Cardiac muscle cell (in vitro differentiated cells and primary cell): ENCODE data around the gene HMGCR. TPM values are rescaled to one million over a fixed set of nuclear protein-coding genes. Genes with fewer than 3 reads are reported as not detected.

ENCODE experiments used
- DNase-seq, 2 donors: peaks; one replicate each; pipeline versions ENCODE4 v3.0.0 to v3.0.0-alpha.2; 2010 to 2017; ENCODE audit warnings: low read depth in 1 of 2, low spot score in 1 of 2
- H3K27ac ChIP-seq: fragments of 200-600 bp; sonication (generic); 2 replicates; pipeline ENCODE4 v1.5.1; 2016
- H3K27me3 ChIP-seq: fragments of 200-600 bp; sonication (generic); 2 replicates; pipeline ENCODE4 v1.6.0; 2016; ENCODE audit warnings: control low read depth
- H3K36me3 ChIP-seq: fragments of 200-600 bp; sonication (generic); 2 replicates; pipeline ENCODE4 v1.5.1; 2016; ENCODE audit warnings: control low read depth
- H3K4me1 ChIP-seq: fragments of 200-600 bp; sonication (generic); 2 replicates; pipeline ENCODE4 v1.8.1; 2017; ENCODE audit warnings: low read depth, mild to moderate bottlenecking, mixed run types
- H3K4me3 ChIP-seq: fragments of 200-600 bp; sonication (generic); 2 replicates; pipeline ENCODE4 v1.5.1; 2016; ENCODE audit warnings: mild to moderate bottlenecking
- H3K9me3 ChIP-seq: fragments of 200-600 bp; sonication (generic); 2 replicates; pipeline ENCODE4 v1.5.1; 2017; ENCODE audit warnings: low read depth, mild to moderate bottlenecking, control low read depth
- CTCF ChIP-seq: IDR thresholded peaks from 2 replicates; pipeline ENCODE4 v1.5.1; 2012; ENCODE audit warnings: low read depth, mild to moderate bottlenecking, low read length
- polyA plus RNA-seq: library from polyadenylated mRNA; unstranded; fragments of >200 nt; fragmentation: Nextera tagmentation; extraction: Ambion mirVana; gene quantifications from 2 replicates; pipeline ENCODE4 v1.2.1, GENCODE V29; 2016
- total RNA-seq: library from RNA; depleted of rRNA; stranded (reverse); fragments of >200 nt; gene quantifications from 2 replicates; pipeline ENCODE4 v1.2.3, GENCODE V29; 2016

The HMGCR gene
- total and polyA plus RNA-seq, 2 experiments from 2014 or later = 34.0 to 68.9 TPM

GRCh38 chr5:75365740-75366139, 28.7 kb downstream of the HMGCR start:
- no peaks in the 10 kb centered on the region for H3K27me3 ChIP-seq
- no peak overlapping the region for H3K4me3 ChIP-seq
- no peaks in the 10 kb centered on the region for H3K4me1 ChIP-seq
- H3K9me3 ChIP-seq = no peaks in the 10 kb centered on the region
- TF ChIP-seq CTCF = no peak
- H3K36me3 ChIP-seq = peaks cover 13% of the 10 kb centered on the region
- no peak for DNase-seq
- no peak overlapping the region for H3K27ac ChIP-seq

GRCh38 chr5:75366787-75367186, 29.8 kb downstream of the HMGCR start:
- H3K4me3 ChIP-seq = no peak overlapping the region
- H3K36me3 ChIP-seq = peaks cover 3% of the 10 kb centered on the region
- H3K9me3 ChIP-seq = no peaks in the 10 kb centered on the region
- no peaks in the 10 kb centered on the region for H3K4me1 ChIP-seq
- no peak for TF ChIP-seq CTCF
- no peak for DNase-seq
- H3K27ac ChIP-seq = no peak overlapping the region
- no peaks in the 10 kb centered on the region for H3K27me3 ChIP-seq

- no peak for TF ChIP-seq CTCF
- Histone ChIP-seq H3K27ac (no peak overlapping the region), H3K4me3 (no peak overlapping the region), H3K4me1 (no peaks in the 10 kb centered on the region), H3K36me3 (no peaks in the 10 kb centered on the region), H3K27me3 (no peaks in the 10 kb centered on the region), H3K9me3 (no peaks in the 10 kb centered on the region)
- DNase-seq = no peak
Observed at GRCh38 chr5:75367401-75367800, 30.4 kb downstream of the HMGCR start.

- Histone ChIP-seq H3K36me3 (no peaks in the 10 kb centered on the region), H3K9me3 (no peaks in the 10 kb centered on the region), H3K4me3 (no peak overlapping the region), H3K27me3 (no peaks in the 10 kb centered on the region), H3K27ac (no peak overlapping the region), H3K4me1 (no peaks in the 10 kb centered on the region)
- TF ChIP-seq CTCF = no peak
- DNase-seq = peak in 1 of 2 donors; percentile 57
Observed at GRCh38 chr5:75368391-75368790, 31.4 kb downstream of the HMGCR start.

GRCh38 chr5:75373862-75374261, 36.8 kb downstream of the HMGCR start:
- H3K4me3 ChIP-seq = no peak overlapping the region
- TF ChIP-seq CTCF = no peak
- no peaks in the 10 kb centered on the region for H3K27me3 ChIP-seq
- no peaks in the 10 kb centered on the region for H3K9me3 ChIP-seq
- H3K27ac ChIP-seq = no peak overlapping the region
- H3K4me1 ChIP-seq = no peaks in the 10 kb centered on the region
- DNase-seq = no peak
- H3K36me3 ChIP-seq = peaks cover 13% of the 10 kb centered on the region

- Histone ChIP-seq H3K36me3 (peaks cover 17% of the 10 kb centered on the region), H3K27ac (no peak overlapping the region), H3K4me3 (no peak overlapping the region), H3K9me3 (no peaks in the 10 kb centered on the region), H3K27me3 (no peaks in the 10 kb centered on the region), H3K4me1 (no peaks in the 10 kb centered on the region)
- DNase-seq = no peak
- TF ChIP-seq CTCF = no peak
Observed at GRCh38 chr5:75374394-75374814, 37.4 kb downstream of the HMGCR start.
